ENCODE results near the gene SOCS4.

GRCh38 chr14:55088356-55088755 is 61.3 kb downstream of the SOCS4 start:
- TF ChIP-seq POLR2AphosphoS5 (IDR thresholded peaks at IDR 0.05; ENCODE audit: low read depth, low read length), result no peak
- TF ChIP-seq TAF1 (IDR thresholded peaks at IDR 0.05; ENCODE audit: borderline replicate concordance, low read depth, low read length), result no peak

Data from GM12892 (cell line).